Activated CD4-positive, alpha-beta T cell treated with anti-CD3 and anti-CD28 coated beads, Interleukin-2, amount 50 U/mL, for 24 hours (primary cell): Measurements from ENCODE around the gene PCSK6.

Experiments used
- DNase-seq, 2 donors: peaks; one replicate each; pipeline ENCODE4 v3.0.0-alpha.2; 2020; ENCODE audit warnings: low read depth in 1 of 2, low spot score in 1 of 2

The PCSK6 gene

GRCh38 chr15:101499863-101500713 lies 10.6 kb upstream of the PCSK6 start:
- no peak for DNase-seq

- no peak for DNase-seq
Observed at GRCh38 chr15:101498717-101499480, 9.4 kb upstream of the PCSK6 start.

GRCh38 chr15:101498076-101498716 lies 8.7 kb upstream of the PCSK6 start:
- DNase-seq, result no peak

- no peak for DNase-seq
Observed at GRCh38 chr15:101497484-101498034, 8.1 kb upstream of the PCSK6 start.

- DNase-seq, result no peak
Observed at GRCh38 chr15:101497017-101497416, 7.5 kb upstream of the PCSK6 start.

GRCh38 chr15:101496198-101496986 lies 6.9 kb upstream of the PCSK6 start:
- DNase-seq, result no peak

GRCh38 chr15:101495334-101496197 lies 6.1 kb upstream of the PCSK6 start:
- DNase-seq, result no peak

GRCh38 chr15:101494251-101494796 lies 4.8 kb upstream of the PCSK6 start:
- no peak for DNase-seq

- no peak for DNase-seq
Observed at GRCh38 chr15:101492766-101493692, 3.5 kb upstream of the PCSK6 start.

- no peak for DNase-seq
Observed at GRCh38 chr15:101491734-101492640, 2.5 kb upstream of the PCSK6 start.

GRCh38 chr15:101490922-101491733 lies 1.6 kb upstream of the PCSK6 start:
- DNase-seq, result no peak

- DNase-seq, result no peak
Observed at GRCh38 chr15:101490408-101490891, 943 bp upstream of the PCSK6 start.

GRCh38 chr15:101489237-101489598 lies 289 bp downstream of the PCSK6 start:
- DNase-seq, result no peak

- DNase-seq, result no peak
Observed at GRCh38 chr15:101488300-101489164, 975 bp downstream of the PCSK6 start.

GRCh38 chr15:101486696-101487459 lies 2.6 kb downstream of the PCSK6 start:
- DNase-seq, result no peak
